HG03432 (cell line): ENCODE results near the gene BTRC.

ENCODE experiments used
- ATAC-seq: cut with Tn5 transposase; IDR thresholded peaks from one replicate; pipeline ENCODE4 v1.9.1; 2021; ENCODE audit warnings: mild to moderate bottlenecking, moderate library complexity; ENCODE audit not compliant: unreplicated experiment

The BTRC gene

GRCh38 chr10:101513733-101514132 lies 159.8 kb downstream of the BTRC start:
- no peak for ATAC-seq

GRCh38 chr10:101525848-101526247 lies 171.9 kb downstream of the BTRC start:
- no peak for ATAC-seq

GRCh38 chr10:101529207-101529606 lies 175.2 kb downstream of the BTRC start:
- no peak for ATAC-seq

GRCh38 chr10:101529725-101530553 lies 176.0 kb downstream of the BTRC start:
- no peak for ATAC-seq

GRCh38 chr10:101535949-101536348 lies 182.0 kb downstream of the BTRC start:
- no peak for ATAC-seq

- ATAC-seq, result no peak
These were observed 182.8 kb downstream of the BTRC start for GRCh38 chr10:101536800-101537199.

GRCh38 chr10:101538446-101538845 lies 184.5 kb downstream of the BTRC start:
- ATAC-seq, result no peak

GRCh38 chr10:101545898-101546297 lies 191.9 kb downstream of the BTRC start:
- no peak for ATAC-seq

- ATAC-seq, result no peak
These were observed 197.0 kb downstream of the BTRC start for GRCh38 chr10:101550965-101551364.

- ATAC-seq, result no peak
These were observed 198.5 kb downstream of the BTRC start for GRCh38 chr10:101552442-101552841.

GRCh38 chr10:101557541-101557940 lies 203.6 kb downstream of the BTRC start:
- ATAC-seq, result no peak

GRCh38 chr10:101558204-101558603 lies 204.2 kb downstream of the BTRC start:
- ATAC-seq, result no peak

- no peak for ATAC-seq
These were observed 205.0 kb downstream of the BTRC start for GRCh38 chr10:101558671-101559595.

- no peak for ATAC-seq
These were observed 205.8 kb downstream of the BTRC start for GRCh38 chr10:101559596-101560297.

GRCh38 chr10:101560298-101561067 lies 206.5 kb downstream of the BTRC start:
- no peak for ATAC-seq

GRCh38 chr10:101561068-101561915 lies 207.3 kb downstream of the BTRC start:
- ATAC-seq, result no peak

GRCh38 chr10:101562231-101562630 lies 208.3 kb downstream of the BTRC start:
- ATAC-seq, result no peak

GRCh38 chr10:101563007-101563406 lies 209.0 kb downstream of the BTRC start:
- ATAC-seq, result no peak

- ATAC-seq, result no peak
These were observed 209.6 kb downstream of the BTRC start for GRCh38 chr10:101563497-101564040.
